Choroid plexus epithelial cell (primary cell): Measurements from ENCODE around the gene IL26.
"Not testable (repeated sequence)": the region's sequence is repeated elsewhere in the genome, so short reads cannot be mapped to it uniquely, and the experiment has no call there.

Experiments used
- DNase-seq: peaks from one replicate; pipeline ENCODE4 v3.0.0-alpha.2; 2010; ENCODE audit warnings: low read depth
- H3K4me3 ChIP-seq: 2 replicates; pipeline ENCODE4 v1.5.1; 2011; ENCODE audit warnings: low read depth, mild to moderate bottlenecking, control low read depth, low read length, moderate library complexity
- TF ChIP-seq, protein P1 (sequence below): conservative IDR thresholded peaks from 2 replicates; pipeline ENCODE4 v1.5.1; 2011; ENCODE audit warnings: low read depth, mild to moderate bottlenecking, control low read depth, inconsistent platforms, low read length, moderate library complexity

Gene IL26

DNA sequence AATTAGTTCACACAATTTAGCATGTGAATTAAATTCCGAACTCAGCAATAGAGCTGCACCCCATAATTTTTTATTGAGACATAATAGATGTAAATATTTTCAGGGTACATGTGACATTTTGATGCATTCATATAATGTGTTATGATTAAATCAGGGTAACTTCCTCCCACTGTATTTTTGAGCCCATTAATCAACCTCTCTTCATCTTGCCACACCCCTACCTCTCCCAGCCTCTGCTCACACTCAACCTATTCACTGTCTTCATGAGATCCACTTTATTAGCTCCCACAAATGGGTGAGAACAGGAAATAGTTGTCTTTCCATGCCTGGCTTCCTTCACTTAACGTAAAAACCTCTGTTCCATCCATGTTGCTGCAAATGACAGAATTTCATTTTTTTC lies 14.7 kb downstream of the IL26 start:
- TF ChIP-seq, protein P1, sequence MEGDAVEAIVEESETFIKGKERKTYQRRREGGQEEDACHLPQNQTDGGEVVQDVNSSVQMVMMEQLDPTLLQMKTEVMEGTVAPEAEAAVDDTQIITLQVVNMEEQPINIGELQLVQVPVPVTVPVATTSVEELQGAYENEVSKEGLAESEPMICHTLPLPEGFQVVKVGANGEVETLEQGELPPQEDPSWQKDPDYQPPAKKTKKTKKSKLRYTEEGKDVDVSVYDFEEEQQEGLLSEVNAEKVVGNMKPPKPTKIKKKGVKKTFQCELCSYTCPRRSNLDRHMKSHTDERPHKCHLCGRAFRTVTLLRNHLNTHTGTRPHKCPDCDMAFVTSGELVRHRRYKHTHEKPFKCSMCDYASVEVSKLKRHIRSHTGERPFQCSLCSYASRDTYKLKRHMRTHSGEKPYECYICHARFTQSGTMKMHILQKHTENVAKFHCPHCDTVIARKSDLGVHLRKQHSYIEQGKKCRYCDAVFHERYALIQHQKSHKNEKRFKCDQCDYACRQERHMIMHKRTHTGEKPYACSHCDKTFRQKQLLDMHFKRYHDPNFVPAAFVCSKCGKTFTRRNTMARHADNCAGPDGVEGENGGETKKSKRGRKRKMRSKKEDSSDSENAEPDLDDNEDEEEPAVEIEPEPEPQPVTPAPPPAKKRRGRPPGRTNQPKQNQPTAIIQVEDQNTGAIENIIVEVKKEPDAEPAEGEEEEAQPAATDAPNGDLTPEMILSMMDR, result no peak
- DNase-seq, result no peak
- H3K4me3 ChIP-seq, result no peak overlapping the region

DNA sequence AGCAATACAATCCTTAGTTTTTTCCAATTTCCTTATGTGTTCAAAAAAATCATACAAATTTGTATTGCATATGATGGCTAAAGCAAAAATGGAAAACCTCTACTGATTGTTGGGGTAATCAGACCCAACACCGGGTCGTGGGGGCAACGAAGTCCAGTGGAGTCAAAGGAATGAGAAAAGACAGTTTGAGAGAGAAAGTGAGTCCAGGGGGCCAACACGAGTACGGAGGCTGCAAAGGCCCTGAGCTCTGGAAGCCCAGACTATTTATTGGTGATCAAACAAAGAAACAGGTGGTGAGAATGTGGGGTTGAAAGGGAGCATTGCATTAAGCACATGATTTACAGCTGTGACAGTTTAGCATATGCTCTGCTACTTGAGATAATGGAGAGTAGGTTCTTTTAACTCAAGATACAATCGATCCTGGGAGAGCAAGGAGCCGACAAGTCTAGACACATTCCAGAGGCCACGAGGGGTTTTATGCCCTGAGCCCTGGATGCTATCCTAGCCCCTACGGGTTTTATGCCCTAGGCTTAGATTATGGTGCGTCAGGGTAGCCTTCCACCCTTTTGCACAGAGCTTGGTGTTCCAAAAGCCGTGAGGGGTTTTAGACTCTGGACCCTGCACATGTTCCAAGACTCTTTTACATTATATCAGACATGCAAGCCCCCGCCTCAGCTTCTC lies 16.4 kb downstream of the IL26 start:
- not testable (repeated sequence) for H3K4me3 ChIP-seq, DNase-seq

DNA sequence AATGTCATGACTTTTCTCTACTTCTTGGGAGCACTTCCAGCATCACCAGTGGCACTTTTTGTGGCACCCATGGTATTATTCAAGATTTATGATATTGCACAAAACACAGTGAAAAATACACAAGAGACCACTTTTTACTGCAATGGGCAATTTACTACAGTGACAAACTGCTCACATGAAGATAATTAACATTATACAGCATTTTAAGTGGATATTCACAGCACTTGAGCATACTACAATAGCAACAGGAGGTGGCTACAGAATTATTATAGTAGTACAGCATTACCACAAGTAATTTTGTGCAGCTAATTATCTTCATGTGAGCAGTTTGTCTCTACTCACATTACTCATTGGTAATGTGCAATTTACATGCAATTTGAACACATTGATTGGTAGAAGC lies 18.3 kb downstream of the IL26 start:
- no peak overlapping the region for H3K4me3 ChIP-seq
- no peak for DNase-seq
- TF ChIP-seq, protein P1, result no peak

DNA sequence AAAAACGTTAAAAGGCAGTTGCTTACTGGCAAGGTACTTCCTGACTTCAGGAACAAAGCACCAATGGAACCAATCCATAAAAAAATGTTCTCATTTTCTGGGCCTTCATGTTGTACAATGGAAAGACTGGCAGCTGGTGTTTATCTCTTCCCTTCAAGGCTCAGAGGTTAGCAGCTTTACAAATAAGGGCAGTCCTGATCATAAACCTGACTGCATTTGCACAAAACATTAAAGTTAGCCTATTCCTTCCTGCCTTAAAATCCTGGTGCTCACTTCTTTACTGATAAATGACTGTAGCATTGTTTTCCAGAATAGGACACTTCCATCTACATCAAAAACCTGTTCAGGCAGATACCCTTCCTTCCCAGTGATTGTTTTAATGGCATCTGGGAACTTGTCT lies 19.2 kb downstream of the IL26 start:
- no peak overlapping the region for H3K4me3 ChIP-seq
- TF ChIP-seq, protein P1, result no peak
- DNase-seq, result no peak

DNA sequence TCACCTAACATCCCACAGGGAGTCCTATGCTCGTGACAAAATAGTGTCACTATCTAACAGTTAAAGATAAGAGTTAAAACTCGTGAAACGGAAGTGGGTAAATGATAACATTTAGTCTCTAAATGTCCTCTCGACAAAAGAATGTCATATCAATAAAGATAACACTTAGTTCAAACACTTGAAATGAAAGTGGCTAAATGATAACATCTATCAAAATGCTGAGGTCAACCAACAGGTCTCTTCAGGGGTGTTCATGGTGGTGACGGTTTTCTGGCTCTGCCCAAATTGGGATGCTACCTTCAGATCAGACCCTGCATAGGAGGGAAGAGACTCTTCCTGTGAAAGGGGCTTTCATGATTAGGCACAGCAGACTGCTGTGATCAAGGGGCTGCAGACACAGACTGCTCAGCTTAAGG lies 22.1 kb downstream of the IL26 start:
- no peak overlapping the region for H3K4me3 ChIP-seq
- no peak for DNase-seq
- TF ChIP-seq, protein P1, result no peak

DNA sequence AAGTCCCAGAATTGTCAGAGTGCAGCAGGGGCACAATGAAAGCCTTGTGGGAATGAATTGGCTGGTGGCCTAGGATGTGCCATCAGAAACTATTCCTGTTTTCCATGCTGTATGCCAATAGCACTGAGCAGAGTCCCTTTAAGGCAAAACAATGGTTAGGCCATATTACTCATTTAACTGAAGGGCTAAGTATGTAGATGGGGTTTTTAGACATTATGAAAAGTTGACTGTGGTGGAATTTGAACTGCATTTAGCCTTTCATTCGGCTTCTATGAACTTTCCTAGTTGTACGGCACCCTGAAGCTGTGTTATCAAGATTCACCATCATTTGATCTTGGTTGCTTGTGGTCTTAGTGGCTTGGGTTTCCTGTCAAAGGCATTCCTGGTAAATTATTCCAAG lies 24.8 kb downstream of the IL26 start:
- TF ChIP-seq, protein P1, result no peak
- no peak overlapping the region for H3K4me3 ChIP-seq
- peak; percentile 52 for DNase-seq

DNA sequence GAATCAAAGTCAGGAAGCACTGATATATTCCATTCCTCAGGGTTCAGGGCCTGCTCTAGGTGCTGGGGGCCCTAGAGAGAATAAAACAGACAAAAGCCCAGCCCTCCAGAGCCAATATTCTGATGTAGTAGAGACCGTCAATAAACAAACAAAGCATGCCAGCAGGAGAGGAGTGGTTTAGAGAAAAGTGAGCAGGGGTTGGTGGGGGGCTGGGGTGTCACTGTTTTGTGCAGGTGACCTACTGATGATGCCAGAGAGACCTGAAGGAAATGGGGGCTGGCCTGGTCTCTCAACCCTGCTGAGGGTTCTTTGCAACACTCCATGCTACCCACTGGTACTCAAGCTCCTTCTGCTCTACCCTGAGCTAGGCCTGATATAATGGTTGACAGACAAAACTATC lies 26.5 kb downstream of the IL26 start:
- no peak for DNase-seq
- no peak overlapping the region for H3K4me3 ChIP-seq
- TF ChIP-seq, protein P1, result no peak
